HEK293 (cell line): ENCODE measurements around the gene PES1.

Experiments
- CTCF ChIA-PET: fragments of 350-600 bp; formaldehyde crosslinking; extraction: SDS; loops from one replicate; lab custom pipeline; 2021; ENCODE audit warnings: antibody characterized with exemption; lab: Yijun Ruan, JAX
- POLR2A ChIA-PET: fragments of 300-600 bp; formaldehyde crosslinking; extraction: SDS; loops from one replicate; lab custom pipeline; 2020; ENCODE audit warnings: antibody characterized with exemption, inconsistent platforms; lab: Yijun Ruan, JAX
- H3K27ac ChIP-seq: fragments of 200-500 bp; sonication (Bioruptor generic); 2 replicates; pipeline ENCODE4 v1.5.1; 2014; ENCODE audit warnings: low read depth, low read length, control low read depth, inconsistent platforms; ENCODE audit errors: extremely low read depth
- H3K36me3 ChIP-seq, 2 experiments: fragments of 200-500 bp in 1 of 2; sonication (Bioruptor generic) in 1 of 2; 1 replicate in 1 of 2; 2 replicates in 1 of 2; pipeline ENCODE4 v1.5.1; 2014 to 2017; ENCODE audit warnings: inconsistent platforms in 2 of 2, low read length in 2 of 2; ENCODE audit not compliant: control insufficient read depth in 2 of 2, insufficient read depth in 1 of 2
- H3K4me1 ChIP-seq: fragments of 200-500 bp; sonication (Bioruptor generic); 2 replicates; pipeline ENCODE4 v1.5.1; 2014; ENCODE audit warnings: mild to moderate bottlenecking, low read length, inconsistent platforms; ENCODE audit not compliant: control insufficient read depth, insufficient read depth
- H3K4me3 ChIP-seq: 2 replicates; pipeline ENCODE4 v1.5.1; 2011; ENCODE audit warnings: low read depth, mild to moderate bottlenecking, control low read depth, low read length, moderate library complexity
- H3K9me3 ChIP-seq: fragments of 200-500 bp; sonication (Bioruptor generic); 2 replicates; pipeline ENCODE4 v1.5.1; 2014; ENCODE audit warnings: low read depth, low read length, inconsistent platforms; ENCODE audit not compliant: control insufficient read depth, insufficient read depth
- CTCF ChIP-seq: fragments of 450-650 bp; formaldehyde crosslinking; IDR thresholded peaks from 2 replicates; pipeline ENCODE4 v1.5.1; 2016; ENCODE audit warnings: missing biosample characterization, missing genetic modification characterization
- FEZF1 ChIP-seq: fragments of 450-650 bp; formaldehyde crosslinking; IDR thresholded peaks from 2 replicates; pipeline ENCODE4 v1.5.1; 2016; ENCODE audit warnings: missing biosample characterization, missing genetic modification characterization
- KLF10 ChIP-seq: fragments of 450-650 bp; IDR thresholded peaks from 2 replicates; pipeline ENCODE4 v1.5.1; 2018; ENCODE audit warnings: missing biosample characterization, mild to moderate bottlenecking, missing genetic modification characterization
- MZF1 ChIP-seq: fragments of 450-650 bp; formaldehyde crosslinking; IDR thresholded peaks from 2 replicates; pipeline ENCODE4 v1.5.1; 2017; ENCODE audit warnings: missing biosample characterization, missing genetic modification characterization, borderline replicate concordance
- PRDM2 ChIP-seq: fragments of 450-650 bp; formaldehyde crosslinking; IDR thresholded peaks from 2 replicates; pipeline ENCODE4 v1.5.1; 2016; ENCODE audit warnings: missing biosample characterization, missing genetic modification characterization, borderline replicate concordance
- PRDM4 ChIP-seq: fragments of 450-650 bp; formaldehyde crosslinking; IDR thresholded peaks from 2 replicates; pipeline ENCODE4 v1.5.1; 2017; ENCODE audit warnings: missing biosample characterization, missing genetic modification characterization
- ZBTB7A ChIP-seq: fragments of 450-650 bp; formaldehyde crosslinking; IDR thresholded peaks from 2 replicates; pipeline ENCODE4 v1.5.1; 2016; ENCODE audit warnings: low read depth, missing biosample characterization, missing genetic modification characterization
- ZIC2 ChIP-seq: fragments of 450-650 bp; formaldehyde crosslinking; IDR thresholded peaks from 2 replicates; pipeline ENCODE4 v1.5.1; 2016; ENCODE audit warnings: missing biosample characterization, missing genetic modification characterization
- ZNF133 ChIP-seq: fragments of 450-650 bp; formaldehyde crosslinking; IDR thresholded peaks from 2 replicates; pipeline ENCODE4 v1.5.1; 2016; ENCODE audit warnings: missing biosample characterization, missing genetic modification characterization
- ZNF24 ChIP-seq: fragments of 450-650 bp; formaldehyde crosslinking; IDR thresholded peaks from 2 replicates; pipeline ENCODE4 v1.5.1; 2016; ENCODE audit warnings: missing biosample characterization, missing genetic modification characterization
- ZNF335 ChIP-seq: fragments of 450-650 bp; formaldehyde crosslinking; conservative IDR thresholded peaks from 2 replicates; pipeline ENCODE4 v1.5.1; 2016; ENCODE audit warnings: missing biosample characterization, missing genetic modification characterization
- ZNF416 ChIP-seq: fragments of 450-650 bp; formaldehyde crosslinking; IDR thresholded peaks from 2 replicates; pipeline ENCODE4 v1.5.1; 2016; ENCODE audit warnings: missing biosample characterization, missing genetic modification characterization
- ZNF561 ChIP-seq: fragments of 450-650 bp; IDR thresholded peaks from 2 replicates; pipeline ENCODE4 v1.5.1; 2018; ENCODE audit warnings: missing biosample characterization, missing genetic modification characterization, borderline replicate concordance
- ZNF621 ChIP-seq: fragments of 450-650 bp; formaldehyde crosslinking; IDR thresholded peaks from 2 replicates; pipeline ENCODE4 v1.5.1; 2017; ENCODE audit warnings: missing biosample characterization, missing genetic modification characterization
- ZNF639 ChIP-seq: fragments of 450-650 bp; formaldehyde crosslinking; IDR thresholded peaks from 2 replicates; pipeline ENCODE4 v1.5.1; 2016; ENCODE audit warnings: missing biosample characterization, missing genetic modification characterization
- ZNF677 ChIP-seq: fragments of 450-650 bp; IDR thresholded peaks from 2 replicates; pipeline ENCODE4 v1.5.0; 2018; ENCODE audit warnings: missing biosample characterization, mild to moderate bottlenecking, missing genetic modification characterization, moderate library complexity
- ZNF768 ChIP-seq: fragments of 450-650 bp; formaldehyde crosslinking; IDR thresholded peaks from 2 replicates; pipeline ENCODE4 v1.5.1; 2018; ENCODE audit warnings: missing biosample characterization, mild to moderate bottlenecking, missing genetic modification characterization
- ZSCAN16 ChIP-seq: fragments of 450-650 bp; formaldehyde crosslinking; IDR thresholded peaks from 2 replicates; pipeline ENCODE4 v1.5.1; 2016; ENCODE audit warnings: missing biosample characterization, missing genetic modification characterization
- TF ChIP-seq, protein P1 (sequence below): IDR thresholded peaks from 2 replicates; pipeline ENCODE4 v1.6.1; 2011; ENCODE audit warnings: mild to moderate bottlenecking, low read depth, low read length, borderline replicate concordance
- TF ChIP-seq, protein P2 (sequence below): fragments of 450-650 bp; formaldehyde crosslinking; IDR thresholded peaks from 2 replicates; pipeline ENCODE4 v1.5.1; 2016; ENCODE audit warnings: missing biosample characterization, missing genetic modification characterization

The PES1 gene

DNA sequence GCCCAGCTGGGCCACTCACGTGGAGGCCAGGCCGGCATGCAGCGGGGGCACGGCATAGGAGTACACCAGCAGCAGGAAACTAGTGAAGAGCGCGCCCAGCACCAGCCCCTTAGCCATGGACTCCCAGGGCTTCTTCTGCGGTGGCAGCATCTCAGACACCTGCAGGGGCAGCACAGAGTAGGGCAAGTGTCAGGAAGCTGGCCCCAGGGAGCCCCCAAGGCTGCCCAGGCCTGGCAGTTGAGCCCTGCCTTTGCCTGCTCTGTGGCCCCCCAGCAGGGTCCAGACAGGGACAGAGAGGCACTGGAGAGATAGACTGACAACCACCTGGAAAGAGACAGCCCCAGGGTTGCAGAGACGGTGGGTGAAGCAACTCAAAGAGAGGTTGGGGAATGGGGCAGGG, 34.5 kb downstream of the PES1 start (continued):
- no peak for TF ChIP-seq ZNF768
- TF ChIP-seq, protein P1, sequence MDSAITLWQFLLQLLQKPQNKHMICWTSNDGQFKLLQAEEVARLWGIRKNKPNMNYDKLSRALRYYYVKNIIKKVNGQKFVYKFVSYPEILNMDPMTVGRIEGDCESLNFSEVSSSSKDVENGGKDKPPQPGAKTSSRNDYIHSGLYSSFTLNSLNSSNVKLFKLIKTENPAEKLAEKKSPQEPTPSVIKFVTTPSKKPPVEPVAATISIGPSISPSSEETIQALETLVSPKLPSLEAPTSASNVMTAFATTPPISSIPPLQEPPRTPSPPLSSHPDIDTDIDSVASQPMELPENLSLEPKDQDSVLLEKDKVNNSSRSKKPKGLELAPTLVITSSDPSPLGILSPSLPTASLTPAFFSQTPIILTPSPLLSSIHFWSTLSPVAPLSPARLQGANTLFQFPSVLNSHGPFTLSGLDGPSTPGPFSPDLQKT, result no peak
- TF ChIP-seq ZBTB7A (tag by site-specific recombination), result no peak
- peak; percentile 80 for TF ChIP-seq ZIC2 (tag by site-specific recombination)
- no peak for TF ChIP-seq KLF10 (tag by site-specific recombination)
- no peak for TF ChIP-seq ZNF639 (tag by site-specific recombination)
- no peak for TF ChIP-seq PRDM2 (tag by site-specific recombination)
- TF ChIP-seq ZNF24 (tag by site-specific recombination), result no peak
- TF ChIP-seq FEZF1 (tag by site-specific recombination), result no peak
- TF ChIP-seq ZNF561 (tag by site-specific recombination), result no peak
- no peak for TF ChIP-seq ZNF621 (tag by site-specific recombination)
- TF ChIP-seq ZNF416 (tag by site-specific recombination), result no peak
- no peak for TF ChIP-seq ZSCAN16 (tag by site-specific recombination)
- TF ChIP-seq, protein P2, sequence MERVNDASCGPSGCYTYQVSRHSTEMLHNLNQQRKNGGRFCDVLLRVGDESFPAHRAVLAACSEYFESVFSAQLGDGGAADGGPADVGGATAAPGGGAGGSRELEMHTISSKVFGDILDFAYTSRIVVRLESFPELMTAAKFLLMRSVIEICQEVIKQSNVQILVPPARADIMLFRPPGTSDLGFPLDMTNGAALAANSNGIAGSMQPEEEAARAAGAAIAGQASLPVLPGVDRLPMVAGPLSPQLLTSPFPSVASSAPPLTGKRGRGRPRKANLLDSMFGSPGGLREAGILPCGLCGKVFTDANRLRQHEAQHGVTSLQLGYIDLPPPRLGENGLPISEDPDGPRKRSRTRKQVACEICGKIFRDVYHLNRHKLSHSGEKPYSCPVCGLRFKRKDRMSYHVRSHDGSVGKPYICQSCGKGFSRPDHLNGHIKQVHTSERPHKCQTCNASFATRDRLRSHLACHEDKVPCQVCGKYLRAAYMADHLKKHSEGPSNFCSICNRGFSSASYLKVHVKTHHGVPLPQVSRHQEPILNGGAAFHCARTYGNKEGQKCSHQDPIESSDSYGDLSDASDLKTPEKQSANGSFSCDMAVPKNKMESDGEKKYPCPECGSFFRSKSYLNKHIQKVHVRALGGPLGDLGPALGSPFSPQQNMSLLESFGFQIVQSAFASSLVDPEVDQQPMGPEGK (tag by site-specific recombination), result no peak

- no peak overlapping the region for H3K27ac ChIP-seq
- CTCF ChIA-PET, result interaction anchor here (1.0 to 1.1 kb wide), 2 partner anchors 21 to 112 kb away, joined by 3 to 4 read pairs; no protein-coding TSS in a partner anchor
- POLR2A ChIA-PET, result no interaction called here
- no peaks in the 10 kb centered on the region for H3K36me3 ChIP-seq
- H3K9me3 ChIP-seq, result no peaks in the 10 kb centered on the region
- no peak overlapping the region for H3K4me3 ChIP-seq
- H3K4me1 ChIP-seq, result no peaks in the 10 kb centered on the region
- TF ChIP-seq FEZF1 (tag by site-specific recombination) (no peak), ZNF639 (tag by site-specific recombination) (no peak), ZNF133 (tag by site-specific recombination) (no peak), PRDM4 (tag by site-specific recombination) (0 out of 2 replicates have a peak, but pooled peaks have one; percentile 18), CTCF (tag by site-specific recombination) (peak; percentile 35; the same call in 1 of the 2 replicates), ZNF677 (no peak), ZNF335 (tag by site-specific recombination) (no peak), MZF1 (tag by site-specific recombination) (no peak)
These were observed 35.3 kb downstream of the PES1 start for GRCh38 chr22:30556388-30556787.
